Neural cell (in vitro differentiated cells): ENCODE measurements around the gene PTTG1IP. TPM values are rescaled to one million over a fixed set of nuclear protein-coding genes. Genes with fewer than 3 reads are reported as not detected.

Experiments used
- H2AFZ ChIP-seq: fragments of 200-600, 300-800 bp; sonication (generic), shearing (Covaris generic); 2 replicates; pipeline ENCODE4 v1.6.0; 2014; ENCODE audit warnings: low read depth, mild to moderate bottlenecking, antibody characterized with exemption, low read length, moderate library complexity
- H3F3A ChIP-seq: fragments of 200-600 bp; shearing (Covaris generic); 2 replicates; pipeline ENCODE4 v1.6.1; 2016; ENCODE audit warnings: mild to moderate bottlenecking, moderate library complexity, mixed read lengths, antibody characterized with exemption, low read length; ENCODE audit not compliant: insufficient read depth, poor library complexity, severe bottlenecking
- H3K27ac ChIP-seq: fragments of 200-600, 300-800 bp; sonication (generic), shearing (Covaris generic); 2 replicates; pipeline ENCODE4 v1.5.1; 2014; ENCODE audit warnings: mild to moderate bottlenecking, low read length, moderate library complexity
- H3K27me3 ChIP-seq: fragments of 300-800, 200-600 bp; sonication (generic), shearing (Covaris generic); 2 replicates; pipeline ENCODE4 v1.6.0; 2014; ENCODE audit warnings: mild to moderate bottlenecking, low read depth, low read length, moderate library complexity; ENCODE audit not compliant: insufficient read depth
- H3K36me3 ChIP-seq: fragments of 300-800, 200-600 bp; sonication (generic), shearing (Covaris generic); 2 replicates; pipeline ENCODE4 v1.5.1; 2014; ENCODE audit warnings: mild to moderate bottlenecking, antibody characterized with exemption, low read length, moderate library complexity; ENCODE audit not compliant: insufficient read depth
- H3K4me2 ChIP-seq: fragments of 300-800, 200-600 bp; sonication (generic), shearing (Covaris generic); 2 replicates; pipeline ENCODE4 v1.6.0; 2014; ENCODE audit warnings: mild to moderate bottlenecking, low read length
- H3K4me3 ChIP-seq: fragments of 300-800, 200-600 bp; sonication (generic), shearing (Covaris generic); 2 replicates; pipeline ENCODE4 v1.5.1; 2014; ENCODE audit warnings: mild to moderate bottlenecking, low read length, moderate library complexity
- H3K79me2 ChIP-seq: fragments of 200-600 bp; shearing (Covaris generic); replicated peaks from 2 replicates; pipeline ENCODE4 v1.6.0; 2014; ENCODE audit warnings: mild to moderate bottlenecking, low read length, moderate library complexity; ENCODE audit not compliant: insufficient read depth
- H3K9ac ChIP-seq: fragments of 300-800, 200-600 bp; sonication (generic), shearing (Covaris generic); 2 replicates; pipeline ENCODE4 v1.6.1; 2016; ENCODE audit warnings: mild to moderate bottlenecking, low read length, mixed read lengths
- H3K9me2 ChIP-seq: fragments of 200-600 bp; shearing (Covaris generic); 2 replicates; pipeline ENCODE4 v1.6.1; 2016; ENCODE audit warnings: mild to moderate bottlenecking, low read length, mixed read lengths; ENCODE audit not compliant: insufficient read depth
- H3K9me3 ChIP-seq: fragments of 200-600, 300-800 bp; sonication (generic), shearing (Covaris generic); 2 replicates; pipeline ENCODE4 v1.6.1; 2016; ENCODE audit warnings: mild to moderate bottlenecking, mixed run types, low read length, moderate library complexity, mixed read lengths
- H4K20me1 ChIP-seq: fragments of 200-600 bp; shearing (Covaris generic); 2 replicates; pipeline ENCODE4 v1.6.1; 2016; ENCODE audit warnings: mild to moderate bottlenecking, mixed run types; ENCODE audit not compliant: insufficient read depth
- CTCF ChIP-seq: fragments of 450-650 bp; IDR thresholded peaks from 2 replicates; pipeline ENCODE4 v1.5.1; 2014; ENCODE audit warnings: antibody characterized with exemption, mild to moderate bottlenecking, moderate library complexity; ENCODE audit not compliant: poor library complexity, severe bottlenecking
- EP300 ChIP-seq: fragments of 450-650 bp; conservative IDR thresholded peaks from 2 replicates; pipeline ENCODE4 v1.6.1; 2014; ENCODE audit warnings: antibody characterized with exemption, mild to moderate bottlenecking, moderate library complexity; ENCODE audit not compliant: poor library complexity, severe bottlenecking
- EZH2 ChIP-seq: fragments of 200-600, 300-800 bp; shearing (Covaris generic), sonication (generic); IDR thresholded peaks from 2 replicates; pipeline ENCODE4 v1.6.1; 2014; ENCODE audit warnings: antibody characterized with exemption, low read length, borderline replicate concordance, mild to moderate bottlenecking; ENCODE audit not compliant: insufficient read depth, poor library complexity, severe bottlenecking
- MXI1 ChIP-seq: fragments of 450-650 bp; conservative IDR thresholded peaks from 2 replicates; pipeline ENCODE4 v1.6.1; 2014; ENCODE audit warnings: antibody characterized with exemption, mild to moderate bottlenecking; ENCODE audit not compliant: poor library complexity, severe bottlenecking
- POLR2AphosphoS5 ChIP-seq: IDR thresholded peaks from 2 replicates; pipeline ENCODE4 v1.6.1; 2012
- RAD21 ChIP-seq: fragments of 450-650 bp; conservative IDR thresholded peaks from 2 replicates; pipeline ENCODE4 v1.6.1; 2014; ENCODE audit warnings: antibody characterized with exemption, mild to moderate bottlenecking, moderate library complexity
- REST ChIP-seq: IDR thresholded peaks from 2 replicates; pipeline ENCODE4 v1.6.1; 2012; ENCODE audit warnings: borderline replicate concordance
- SMC3 ChIP-seq: fragments of 450-650 bp; conservative IDR thresholded peaks from 2 replicates; pipeline ENCODE4 v1.6.1; 2014; ENCODE audit warnings: antibody characterized with exemption, mild to moderate bottlenecking, moderate library complexity; ENCODE audit not compliant: poor library complexity
- TAF1 ChIP-seq: IDR thresholded peaks from 2 replicates; pipeline ENCODE4 v1.6.1; 2012; ENCODE audit warnings: low read depth
- polyA plus RNA-seq: library from polyadenylated mRNA; depleted of rRNA; stranded (reverse); fragments of >200 nt; gene quantifications from 2 replicates; pipeline ENCODE4 v1.2.3, GENCODE V29; 2014

The PTTG1IP gene
- polyA plus RNA-seq, 1 donor from 2014 or later: 152 TPM

GRCh38 chr21:44892095-44892494 is 18.6 kb upstream of the PTTG1IP start:
- Histone ChIP-seq H3F3A (no peaks in the 10 kb centered on the region), H3K36me3 (no peaks in the 10 kb centered on the region), H3K79me2 (no peaks in the 10 kb centered on the region), H3K9me3 (no peaks in the 10 kb centered on the region), H2AFZ (no peak overlapping the region), H3K27ac (no peak overlapping the region), H3K4me3 (no peak overlapping the region), H3K4me2 (no peak overlapping the region), H3K27me3 (no peaks in the 10 kb centered on the region), H4K20me1 (no peaks in the 10 kb centered on the region), H3K9me2 (no peaks in the 10 kb centered on the region), H3K9ac (no peak overlapping the region)
- no peak for TF ChIP-seq EZH2
- no peak for TF ChIP-seq RAD21
- no peak for TF ChIP-seq EP300
- TF ChIP-seq SMC3: no peak
- no peak for TF ChIP-seq MXI1
- no peak for TF ChIP-seq CTCF
- no peak for TF ChIP-seq TAF1
- TF ChIP-seq POLR2AphosphoS5: no peak
- no peak for TF ChIP-seq REST

GRCh38 chr21:44891631-44892031 is 18.1 kb upstream of the PTTG1IP start:
- Histone ChIP-seq H2AFZ (no peak overlapping the region), H3F3A (no peaks in the 10 kb centered on the region), H3K9ac (no peak overlapping the region), H3K4me3 (no peak overlapping the region), H3K9me3 (no peaks in the 10 kb centered on the region), H4K20me1 (no peaks in the 10 kb centered on the region), H3K27ac (no peak overlapping the region), H3K36me3 (no peaks in the 10 kb centered on the region), H3K27me3 (no peaks in the 10 kb centered on the region), H3K79me2 (no peaks in the 10 kb centered on the region), H3K9me2 (no peaks in the 10 kb centered on the region), H3K4me2 (no peak overlapping the region)
- no peak for TF ChIP-seq REST
- TF ChIP-seq CTCF: no peak
- no peak for TF ChIP-seq MXI1
- no peak for TF ChIP-seq POLR2AphosphoS5
- TF ChIP-seq EZH2: no peak
- TF ChIP-seq SMC3: no peak
- no peak for TF ChIP-seq RAD21
- no peak for TF ChIP-seq EP300
- no peak for TF ChIP-seq TAF1
